PFSK-1 (cell line): ENCODE results near the gene SORBS2.

Source experiments
- FOXP2 ChIP-seq: optimal IDR thresholded peaks from 2 replicates; pipeline ENCODE3; 2011; ENCODE audit warnings: borderline replicate concordance, control low read depth, inconsistent platforms; ENCODE audit not compliant: insufficient read depth; ENCODE audit errors: extremely low read length, extremely low read depth
- POLR2AphosphoS5 ChIP-seq: IDR thresholded peaks from 2 replicates; pipeline ENCODE4 v1.6.1; 2012; ENCODE audit warnings: low read depth, mild to moderate bottlenecking, control low read depth, low read length, moderate library complexity
- SIN3A ChIP-seq: IDR thresholded peaks from 2 replicates; pipeline ENCODE4 v1.6.1; 2012; ENCODE audit warnings: mild to moderate bottlenecking, low read length, moderate library complexity, borderline replicate concordance; ENCODE audit not compliant: insufficient read depth
- TAF1 ChIP-seq: IDR thresholded peaks from 2 replicates; pipeline ENCODE4 v1.6.1; 2012; ENCODE audit warnings: low read length, control low read depth, borderline replicate concordance; ENCODE audit not compliant: insufficient read depth
- TF ChIP-seq, protein P1 (sequence below), 2 experiments: IDR thresholded peaks; 2 replicates each; pipeline versions ENCODE4 v1.6.1 to v1.8.0; 2011 to 2012; ENCODE audit warnings: low read depth in 2 of 2, low read length in 2 of 2, control low read depth in 1 of 2, inconsistent platforms in 1 of 2, mild to moderate bottlenecking in 1 of 2, moderate library complexity in 1 of 2; ENCODE audit not compliant: insufficient read depth in 1 of 2

- TF ChIP-seq TAF1 (no peak), POLR2AphosphoS5 (no peak), SIN3A (no peak), FOXP2 (no peak)
- TF ChIP-seq, protein P1, sequence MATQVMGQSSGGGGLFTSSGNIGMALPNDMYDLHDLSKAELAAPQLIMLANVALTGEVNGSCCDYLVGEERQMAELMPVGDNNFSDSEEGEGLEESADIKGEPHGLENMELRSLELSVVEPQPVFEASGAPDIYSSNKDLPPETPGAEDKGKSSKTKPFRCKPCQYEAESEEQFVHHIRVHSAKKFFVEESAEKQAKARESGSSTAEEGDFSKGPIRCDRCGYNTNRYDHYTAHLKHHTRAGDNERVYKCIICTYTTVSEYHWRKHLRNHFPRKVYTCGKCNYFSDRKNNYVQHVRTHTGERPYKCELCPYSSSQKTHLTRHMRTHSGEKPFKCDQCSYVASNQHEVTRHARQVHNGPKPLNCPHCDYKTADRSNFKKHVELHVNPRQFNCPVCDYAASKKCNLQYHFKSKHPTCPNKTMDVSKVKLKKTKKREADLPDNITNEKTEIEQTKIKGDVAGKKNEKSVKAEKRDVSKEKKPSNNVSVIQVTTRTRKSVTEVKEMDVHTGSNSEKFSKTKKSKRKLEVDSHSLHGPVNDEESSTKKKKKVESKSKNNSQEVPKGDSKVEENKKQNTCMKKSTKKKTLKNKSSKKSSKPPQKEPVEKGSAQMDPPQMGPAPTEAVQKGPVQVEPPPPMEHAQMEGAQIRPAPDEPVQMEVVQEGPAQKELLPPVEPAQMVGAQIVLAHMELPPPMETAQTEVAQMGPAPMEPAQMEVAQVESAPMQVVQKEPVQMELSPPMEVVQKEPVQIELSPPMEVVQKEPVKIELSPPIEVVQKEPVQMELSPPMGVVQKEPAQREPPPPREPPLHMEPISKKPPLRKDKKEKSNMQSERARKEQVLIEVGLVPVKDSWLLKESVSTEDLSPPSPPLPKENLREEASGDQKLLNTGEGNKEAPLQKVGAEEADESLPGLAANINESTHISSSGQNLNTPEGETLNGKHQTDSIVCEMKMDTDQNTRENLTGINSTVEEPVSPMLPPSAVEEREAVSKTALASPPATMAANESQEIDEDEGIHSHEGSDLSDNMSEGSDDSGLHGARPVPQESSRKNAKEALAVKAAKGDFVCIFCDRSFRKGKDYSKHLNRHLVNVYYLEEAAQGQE (IDR thresholded peaks at IDR 0.05; ENCODE audit: insufficient read depth in 1 of 2, low read depth in 2 of 2, low read length in 2 of 2): no peak
Observed at GRCh38 chr4:185562531-185562930, 249.5 kb downstream of the SORBS2 start.
